ENCODE results near the gene PRKACB. TPM values are rescaled to one million over a fixed set of nuclear protein-coding genes. Genes with fewer than 3 reads are reported as not detected.
A peak's percentile ranks its signal among the peaks of the same experiment; 100 is the strongest.
"Not testable (repeated sequence)": the region's sequence is repeated elsewhere in the genome, so short reads cannot be mapped to it uniquely, and the experiment has no call there.

Gene PRKACB
- polyA plus RNA-seq, 10 donors: 22.5 to 32.5 (median 27.0) TPM

- DNase-seq: no peak
These were observed 70.3 kb downstream of the PRKACB start for GRCh38 chr1:84214115-84214956.

DNA sequence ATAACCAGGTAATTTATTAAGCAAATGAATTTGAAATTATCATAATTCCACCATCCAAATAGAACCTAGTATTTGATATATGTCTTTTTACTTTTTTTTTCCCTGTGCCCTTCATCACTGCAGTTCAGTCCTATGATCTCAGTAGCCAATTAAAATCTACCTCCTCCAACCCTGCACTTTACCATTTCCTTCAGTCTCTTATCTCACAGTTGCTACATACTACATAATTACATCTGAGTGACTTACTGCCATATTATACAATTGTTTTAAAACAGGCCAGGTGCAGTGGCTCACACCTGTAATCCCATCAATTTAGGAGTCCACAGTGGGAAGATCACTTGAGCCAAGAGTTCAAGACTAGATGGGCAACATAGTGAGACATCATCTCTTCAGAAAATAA, 73.2 kb downstream of the PRKACB start:
- no peak for DNase-seq

- DNase-seq: no peak
These were observed 79.8 kb downstream of the PRKACB start for GRCh38 chr1:84223751-84224432.

- no peak for DNase-seq
These were observed 80.8 kb downstream of the PRKACB start for GRCh38 chr1:84224905-84225304.

DNA sequence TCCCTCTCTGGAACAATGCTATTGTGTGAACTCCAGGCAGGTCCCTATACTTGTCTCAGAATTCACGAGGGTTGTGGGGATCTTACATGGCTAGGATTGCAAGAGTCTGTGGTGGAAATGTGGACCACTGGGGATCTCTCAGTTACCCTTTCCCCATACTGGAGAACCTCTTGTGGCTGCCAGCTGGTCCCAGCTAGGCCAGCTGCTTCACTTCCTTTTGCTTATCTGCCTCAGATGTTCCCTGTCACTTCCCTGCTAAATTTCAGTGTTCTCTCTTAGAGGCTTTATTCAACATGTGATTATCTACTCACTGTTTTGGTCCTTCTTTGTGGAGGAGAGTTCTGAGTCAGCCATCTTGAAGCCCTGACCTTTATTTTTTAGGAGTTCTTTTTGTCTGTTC, 81.6 kb downstream of the PRKACB start:
- peak in 1 of 3 donors; percentile 10 for DNase-seq

GRCh38 chr1:84232676-84233075, 88.6 kb downstream of the PRKACB start:
- not testable (repeated sequence) for DNase-seq

DNA sequence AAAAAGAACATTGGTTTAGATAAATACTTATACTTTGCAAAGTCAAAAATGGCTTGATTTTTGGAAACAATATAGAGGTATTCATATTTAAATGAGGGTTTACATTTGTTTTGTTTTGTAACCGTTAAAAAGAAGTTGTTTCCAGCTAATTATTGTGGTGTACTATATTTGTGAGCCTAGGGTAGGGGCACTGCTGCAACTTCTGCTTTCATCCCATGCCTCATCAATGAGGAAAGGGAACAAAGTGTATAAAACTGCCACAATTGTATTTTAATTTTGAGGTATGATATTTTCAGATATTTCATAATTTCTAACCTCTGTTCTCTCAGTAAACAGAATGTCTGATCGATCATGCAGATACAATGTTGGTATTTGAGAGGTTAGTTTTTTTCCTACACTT, 92.2 kb downstream of the PRKACB start:
- no peak for DNase-seq

GRCh38 chr1:84242641-84243040, 98.6 kb downstream of the PRKACB start:
- no peak for DNase-seq

DNA sequence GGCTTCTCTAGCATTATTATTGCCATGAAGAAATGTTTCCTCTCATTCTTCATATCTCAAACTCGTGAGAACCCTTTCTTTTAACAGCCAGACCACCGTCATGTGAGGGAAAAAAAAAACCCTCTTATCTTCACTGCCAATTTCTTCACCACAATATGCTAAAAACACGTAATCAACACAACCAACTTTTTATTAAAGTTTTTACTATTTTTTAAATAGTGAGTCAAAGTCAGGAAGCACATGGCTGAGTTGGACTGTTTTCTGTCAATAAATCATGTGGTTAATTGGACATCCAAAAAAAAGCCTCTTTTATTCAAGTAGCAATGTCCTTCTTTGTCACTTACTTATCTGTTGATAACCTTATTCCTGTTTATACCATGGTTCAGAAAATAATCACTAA, 101.5 kb downstream of the PRKACB start:
- no peak for DNase-seq

DNA sequence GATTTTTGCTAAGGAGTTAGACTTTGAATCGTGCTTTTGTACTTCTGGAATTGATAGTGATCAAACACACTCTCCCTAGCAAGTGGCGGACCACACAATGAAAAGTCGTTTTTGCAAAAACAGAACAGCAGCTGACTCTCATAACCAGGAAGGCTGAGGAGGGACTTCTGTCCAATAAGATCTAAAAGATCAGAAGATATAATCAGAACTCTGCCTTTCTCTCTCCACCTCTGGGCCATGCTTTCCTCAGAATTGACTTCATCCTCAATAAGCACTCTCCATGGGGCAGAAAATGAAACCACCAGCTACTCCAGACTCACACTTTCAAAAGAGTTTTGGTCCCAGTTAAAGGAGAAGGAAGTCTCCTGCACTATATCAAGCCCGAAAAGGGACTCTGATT, 102.1 kb downstream of the PRKACB start:
- no peak for DNase-seq

DNA sequence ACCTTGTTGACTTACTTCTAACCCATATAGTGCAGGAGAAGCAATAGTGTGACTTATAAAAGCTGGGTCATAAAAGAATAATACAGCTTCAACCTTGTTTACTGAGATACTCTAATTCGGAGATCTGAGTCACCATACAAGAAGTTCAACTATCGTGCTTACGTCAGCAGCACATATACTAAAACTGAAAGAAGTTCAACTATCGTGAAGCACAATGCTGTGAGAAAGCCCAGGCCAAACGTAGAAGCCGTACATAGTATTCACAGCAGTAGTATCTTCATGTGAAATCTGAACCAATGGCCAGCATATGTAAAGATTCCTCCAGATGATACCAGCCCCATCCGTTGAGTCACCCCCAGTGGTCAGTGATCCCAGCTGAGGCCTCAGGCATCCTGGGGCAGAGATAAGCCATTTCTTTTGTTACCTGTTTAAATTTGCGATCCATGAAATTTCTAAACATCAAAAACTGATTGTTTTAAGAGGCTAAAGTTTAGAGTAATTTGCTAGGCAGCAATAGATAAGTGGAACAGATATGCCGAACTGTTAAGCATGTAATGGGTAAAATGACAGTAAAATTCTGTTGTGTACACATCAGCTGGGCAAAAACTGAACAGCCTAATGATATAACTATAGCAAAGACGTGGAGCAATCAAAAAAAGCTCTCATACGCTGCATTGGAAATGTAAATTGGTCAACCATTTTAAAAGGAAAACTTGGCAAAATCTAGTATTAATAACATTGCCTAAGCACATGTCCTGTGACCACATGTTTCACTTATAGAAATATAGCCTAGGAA, 103.6 kb downstream of the PRKACB start:
- no peak for DNase-seq

- DNase-seq: no peak
These were observed 106.6 kb downstream of the PRKACB start for GRCh38 chr1:84250668-84251067.

- DNase-seq: peak in 1 of 3 donors; percentile 14
These were observed 109.0 kb downstream of the PRKACB start for GRCh38 chr1:84253036-84253435.

DNA sequence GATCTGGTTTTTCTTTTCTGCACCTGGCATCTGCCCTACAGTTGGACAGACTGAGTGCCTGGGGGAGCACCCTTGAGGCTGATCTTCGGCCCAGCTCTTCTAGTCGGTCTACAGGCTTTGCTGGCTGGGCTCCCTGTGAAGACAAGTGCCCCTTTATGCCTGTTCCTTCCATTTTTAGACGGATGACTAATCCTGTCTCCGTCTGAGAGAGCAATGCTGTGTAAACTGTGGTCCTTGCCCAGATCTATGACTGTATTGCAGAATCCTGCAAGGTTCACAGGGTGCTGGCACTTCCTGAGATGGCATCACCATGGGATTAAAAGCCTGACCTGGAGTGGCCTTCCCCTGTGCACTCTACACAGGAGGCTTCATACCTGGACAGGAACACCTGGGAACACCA, 109.8 kb downstream of the PRKACB start:
- peak; percentile 3 to 12 (median 6) for DNase-seq

DNA sequence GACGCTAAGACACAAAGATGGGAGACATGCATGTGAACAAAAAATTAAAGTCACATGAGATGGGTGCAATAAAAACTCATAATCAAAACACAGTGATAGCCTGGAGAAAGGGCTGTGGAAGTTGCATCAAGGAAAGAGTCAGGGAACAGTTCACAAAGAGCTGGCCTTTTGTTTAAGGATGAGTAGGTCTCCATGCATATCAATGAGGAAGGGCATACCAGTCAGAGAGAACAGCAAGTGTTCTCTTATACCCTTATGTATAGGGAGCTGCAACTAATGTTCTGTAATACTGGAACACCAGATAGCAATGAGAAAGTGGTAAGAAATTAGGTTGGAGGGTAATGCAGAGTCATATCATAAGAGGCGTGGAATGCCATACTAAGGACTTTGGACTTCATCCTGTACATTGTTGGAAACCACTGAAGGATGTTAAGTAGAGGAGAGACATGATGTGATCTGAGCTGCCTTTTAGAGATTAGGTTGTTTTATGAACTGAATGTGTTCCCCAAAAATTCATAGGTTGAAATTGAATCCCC, 110.7 kb downstream of the PRKACB start:
- DNase-seq: no peak

GRCh38 chr1:84255582-84255981, 111.5 kb downstream of the PRKACB start:
- no peak for DNase-seq

- no peak for DNase-seq
These were observed 113.5 kb downstream of the PRKACB start for GRCh38 chr1:84257617-84258016.

GRCh38 chr1:84259376-84259775, 115.3 kb downstream of the PRKACB start:
- no peak for DNase-seq

DNA sequence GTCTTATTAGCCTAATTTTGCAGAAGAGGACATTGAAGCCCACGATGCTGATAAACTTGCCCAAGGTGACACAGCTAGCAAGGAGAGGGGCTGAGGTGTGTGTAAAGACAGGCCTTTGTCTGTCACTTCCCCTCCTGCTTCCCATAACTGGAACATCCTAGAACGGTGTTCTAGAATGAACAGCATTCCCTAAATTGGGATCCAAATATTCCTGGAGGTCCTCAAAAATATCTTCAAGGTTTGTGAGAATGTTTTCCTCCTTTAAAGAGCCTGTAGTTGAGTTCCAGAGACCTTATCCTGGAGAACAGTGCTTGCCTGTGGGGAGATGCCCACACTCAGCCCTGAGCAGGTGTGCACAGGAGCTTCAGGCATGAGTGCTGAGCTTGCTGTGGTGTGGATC, 115.9 kb downstream of the PRKACB start:
- no peak for DNase-seq

DNA sequence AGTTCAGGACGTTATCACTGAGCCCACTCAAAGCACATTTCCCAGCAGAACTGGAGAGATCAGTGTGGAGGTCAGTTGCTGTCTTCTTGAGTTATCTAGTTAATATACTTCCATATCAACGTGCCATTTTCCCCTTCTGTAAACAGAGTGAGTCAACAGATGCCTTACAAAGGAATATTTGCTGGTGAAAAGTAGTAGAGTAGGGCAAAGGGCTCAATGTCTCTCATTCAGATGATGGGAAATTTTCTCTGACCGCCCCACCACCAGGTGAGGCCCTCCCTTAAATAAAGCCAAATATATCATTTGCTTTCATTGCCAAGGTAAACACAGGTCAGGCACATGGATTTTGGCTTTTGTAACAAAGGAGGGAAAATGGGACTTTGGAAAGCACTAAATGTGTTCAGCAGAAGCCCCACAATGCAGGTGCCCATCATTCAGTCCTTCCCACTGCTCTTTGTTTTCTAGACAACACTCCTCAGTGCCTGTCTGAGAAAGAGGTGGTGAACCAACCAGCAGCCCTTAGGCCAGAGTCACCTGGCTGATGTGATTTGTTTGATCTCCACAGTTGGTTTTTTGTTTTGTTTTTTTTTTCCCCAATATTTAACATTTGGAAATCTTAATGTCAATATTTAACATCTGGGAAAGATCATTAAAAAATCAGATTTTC, 116.9 kb downstream of the PRKACB start:
- DNase-seq: no peak

DNA sequence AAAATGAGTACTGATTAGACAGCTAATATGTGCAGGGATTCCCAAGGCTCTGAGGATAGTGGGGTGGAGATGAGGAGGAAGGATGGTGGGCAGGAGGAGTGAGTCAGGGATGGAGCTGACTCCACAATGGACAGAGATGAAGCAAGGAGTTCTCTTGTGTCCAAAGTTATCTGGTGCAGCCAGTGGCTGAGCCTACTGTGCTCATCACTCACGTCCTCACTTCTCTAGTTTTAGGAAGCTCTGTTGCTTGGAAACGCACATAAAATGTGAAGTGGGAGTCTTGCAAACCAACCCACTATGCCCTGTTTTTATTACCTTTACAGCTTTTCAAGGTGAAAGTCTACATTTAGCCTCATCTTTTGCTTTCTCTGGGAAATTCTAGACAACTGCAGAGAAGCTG, 120.9 kb downstream of the PRKACB start:
- no peak for DNase-seq

GRCh38 chr1:84265867-84266266, 121.8 kb downstream of the PRKACB start:
- no peak for DNase-seq

Measured in muscle of back (tissue), 11 donors.